PC-3 (cell line): ENCODE measurements around the gene RAC3.

ENCODE experiments used
- EZH2 ChIP-seq: fragments of 300-600 bp; sonication (generic); IDR thresholded peaks from one replicate; pipeline ENCODE4 v1.6.1; 2017; ENCODE audit warnings: antibody characterized with exemption, mild to moderate bottlenecking, low read length; ENCODE audit not compliant: unreplicated experiment
- EZH2phosphoT487 ChIP-seq: fragments of 300-600 bp; sonication (generic); IDR thresholded peaks from 2 replicates; pipeline ENCODE4 v1.6.1; 2018; ENCODE audit warnings: mild to moderate bottlenecking, antibody characterized with exemption, low read length, borderline replicate concordance
- TF ChIP-seq, protein P1 (sequence below): fragments of 300-600 bp; sonication (generic); conservative IDR thresholded peaks from 2 replicates; pipeline ENCODE4 v1.5.1; 2017; ENCODE audit warnings: antibody characterized with exemption, low read depth, mild to moderate bottlenecking, low read length

DNA sequence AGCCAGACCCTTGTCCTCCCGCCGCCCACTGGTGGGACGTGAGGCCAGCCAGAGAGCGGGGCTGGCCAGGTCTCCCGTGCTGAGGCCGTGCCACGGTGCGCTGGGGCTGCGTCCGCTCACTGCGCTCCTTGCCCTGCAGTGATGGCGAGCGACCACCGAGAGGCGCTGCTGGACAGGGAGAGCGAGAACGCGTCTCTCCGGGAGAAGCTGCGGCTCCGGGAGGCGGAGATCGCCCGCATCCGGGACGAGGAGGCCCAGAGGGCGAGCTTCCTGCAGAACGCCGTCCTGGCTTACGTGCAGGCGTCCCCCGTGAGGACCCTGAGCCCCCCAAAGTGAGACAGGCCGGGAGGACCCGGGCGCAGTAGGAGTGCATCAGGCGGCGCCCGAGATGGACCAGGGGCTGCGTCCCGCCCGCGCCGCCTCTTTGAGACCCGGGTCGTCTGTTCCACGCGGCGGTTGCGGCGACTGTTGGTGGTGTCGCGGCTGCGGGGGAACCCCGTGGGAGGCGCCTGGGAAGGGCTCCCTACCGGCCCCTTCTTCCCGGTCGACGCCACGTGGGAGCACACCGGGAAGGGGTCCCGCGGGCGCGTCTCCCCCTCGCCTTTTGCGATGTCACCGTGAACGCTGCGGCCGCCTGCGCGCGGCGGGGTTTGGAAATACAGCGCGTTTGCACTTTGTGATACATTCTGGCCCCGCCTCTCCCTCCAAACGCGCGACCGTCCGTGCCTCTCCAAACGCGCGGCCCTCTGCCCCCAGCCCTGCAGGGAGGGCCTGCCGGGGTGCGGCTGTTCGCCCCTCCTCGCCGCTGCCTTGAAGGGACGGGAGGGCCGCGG is 792 bp upstream of the RAC3 start:
- TF ChIP-seq, protein P1, sequence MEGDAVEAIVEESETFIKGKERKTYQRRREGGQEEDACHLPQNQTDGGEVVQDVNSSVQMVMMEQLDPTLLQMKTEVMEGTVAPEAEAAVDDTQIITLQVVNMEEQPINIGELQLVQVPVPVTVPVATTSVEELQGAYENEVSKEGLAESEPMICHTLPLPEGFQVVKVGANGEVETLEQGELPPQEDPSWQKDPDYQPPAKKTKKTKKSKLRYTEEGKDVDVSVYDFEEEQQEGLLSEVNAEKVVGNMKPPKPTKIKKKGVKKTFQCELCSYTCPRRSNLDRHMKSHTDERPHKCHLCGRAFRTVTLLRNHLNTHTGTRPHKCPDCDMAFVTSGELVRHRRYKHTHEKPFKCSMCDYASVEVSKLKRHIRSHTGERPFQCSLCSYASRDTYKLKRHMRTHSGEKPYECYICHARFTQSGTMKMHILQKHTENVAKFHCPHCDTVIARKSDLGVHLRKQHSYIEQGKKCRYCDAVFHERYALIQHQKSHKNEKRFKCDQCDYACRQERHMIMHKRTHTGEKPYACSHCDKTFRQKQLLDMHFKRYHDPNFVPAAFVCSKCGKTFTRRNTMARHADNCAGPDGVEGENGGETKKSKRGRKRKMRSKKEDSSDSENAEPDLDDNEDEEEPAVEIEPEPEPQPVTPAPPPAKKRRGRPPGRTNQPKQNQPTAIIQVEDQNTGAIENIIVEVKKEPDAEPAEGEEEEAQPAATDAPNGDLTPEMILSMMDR, result peak; percentile 73
- TF ChIP-seq EZH2 (no peak), EZH2phosphoT487 (no peak)
